ENCODE data around the gene IRF9. TPM values are rescaled to one million over a fixed set of nuclear protein-coding genes. Genes with fewer than 3 reads are reported as not detected.

Gene IRF9
- total and polyA plus RNA-seq, 2 of the 13 experiments (the other 11 are each of a cell fraction or from before 2014, with no cell fraction given): 14.9 to 49.7 TPM

DNA sequence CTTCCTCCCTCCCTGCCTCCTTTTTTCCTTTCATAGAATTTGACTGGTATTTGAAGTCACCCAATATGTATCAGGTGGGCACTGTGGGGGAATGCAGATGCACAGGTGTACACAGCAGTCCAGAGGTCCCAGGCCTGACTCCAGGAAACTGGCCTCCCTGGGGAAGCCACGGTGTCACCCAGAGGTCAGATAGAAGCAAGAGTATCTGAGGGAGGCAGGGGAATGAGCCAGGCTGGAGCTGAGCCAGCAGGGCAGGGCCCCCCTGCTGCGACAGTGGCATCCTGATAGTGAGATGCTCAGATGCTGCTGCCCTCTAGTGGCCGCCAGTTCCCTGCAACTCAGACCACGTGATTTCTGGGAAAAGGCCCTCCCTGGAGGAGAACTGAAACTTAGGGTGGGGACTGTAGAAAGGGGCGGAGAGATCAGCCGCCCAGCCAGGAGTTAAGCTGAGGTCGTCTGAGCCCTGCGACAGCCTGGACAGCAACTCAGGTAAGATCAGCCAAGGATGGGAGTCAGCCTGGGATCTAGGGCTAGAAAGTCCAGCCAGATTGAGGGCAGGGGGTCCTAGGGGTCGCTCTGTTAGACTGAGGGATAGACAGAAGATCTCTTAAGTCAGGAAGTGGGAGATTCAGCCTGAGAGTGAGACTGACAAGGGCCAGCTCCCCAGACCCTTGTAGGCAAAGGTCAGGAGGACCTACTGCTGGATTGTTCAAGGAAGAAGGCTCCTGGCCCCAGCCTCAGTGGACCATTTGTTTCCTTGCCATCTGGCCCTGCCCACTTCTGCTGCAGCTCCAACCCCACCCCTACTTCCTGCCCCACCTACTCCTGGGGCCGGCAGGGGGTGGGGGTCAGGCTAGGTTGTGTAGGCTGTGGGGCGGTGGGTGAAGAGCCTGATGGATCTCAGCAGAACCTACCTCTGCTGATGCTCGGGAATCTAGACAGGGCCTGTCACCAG lies at the start of gene IRF9 (continued):
- TF ChIP-seq, protein P1, sequence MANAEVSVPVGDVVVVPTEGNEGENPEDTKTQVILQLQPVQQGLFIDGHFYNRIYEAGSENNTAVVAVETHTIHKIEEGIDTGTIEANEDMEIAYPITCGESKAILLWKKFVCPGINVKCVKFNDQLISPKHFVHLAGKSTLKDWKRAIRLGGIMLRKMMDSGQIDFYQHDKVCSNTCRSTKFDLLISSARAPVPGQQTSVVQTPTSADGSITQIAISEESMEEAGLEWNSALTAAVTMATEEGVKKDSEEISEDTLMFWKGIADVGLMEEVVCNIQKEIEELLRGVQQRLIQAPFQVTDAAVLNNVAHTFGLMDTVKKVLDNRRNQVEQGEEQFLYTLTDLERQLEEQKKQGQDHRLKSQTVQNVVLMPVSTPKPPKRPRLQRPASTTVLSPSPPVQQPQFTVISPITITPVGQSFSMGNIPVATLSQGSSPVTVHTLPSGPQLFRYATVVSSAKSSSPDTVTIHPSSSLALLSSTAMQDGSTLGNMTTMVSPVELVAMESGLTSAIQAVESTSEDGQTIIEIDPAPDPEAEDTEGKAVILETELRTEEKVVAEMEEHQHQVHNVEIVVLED (CRISPR knock-in tag; IDR thresholded peaks at IDR 0.05; ENCODE audit: borderline replicate concordance): peak; percentile 86
- TF ChIP-seq RFX1 (IDR thresholded peaks at IDR 0.05) (no peak), ZNF572 (CRISPR knock-in tag; IDR thresholded peaks at IDR 0.05) (peak; percentile 53; the same call in 1 of the 2 replicates), MED8 (CRISPR knock-in tag; IDR thresholded peaks at IDR 0.05; ENCODE audit: insufficient replicate concordance) (peak; percentile 25), SKI (IDR thresholded peaks at IDR 0.05; ENCODE audit: partially characterized antibody) (peak; percentile 94), NONO (IDR thresholded peaks at IDR 0.05) (no peak), NONO (CRISPR knock-in tag; conservative IDR thresholded peaks at IDR 0.05) (peak; percentile 100), PHF5A (CRISPR knock-in tag; IDR thresholded peaks at IDR 0.05; ENCODE audit: low read depth, unreplicated experiment) (peak; percentile 100)
- TF ChIP-seq, protein P2, sequence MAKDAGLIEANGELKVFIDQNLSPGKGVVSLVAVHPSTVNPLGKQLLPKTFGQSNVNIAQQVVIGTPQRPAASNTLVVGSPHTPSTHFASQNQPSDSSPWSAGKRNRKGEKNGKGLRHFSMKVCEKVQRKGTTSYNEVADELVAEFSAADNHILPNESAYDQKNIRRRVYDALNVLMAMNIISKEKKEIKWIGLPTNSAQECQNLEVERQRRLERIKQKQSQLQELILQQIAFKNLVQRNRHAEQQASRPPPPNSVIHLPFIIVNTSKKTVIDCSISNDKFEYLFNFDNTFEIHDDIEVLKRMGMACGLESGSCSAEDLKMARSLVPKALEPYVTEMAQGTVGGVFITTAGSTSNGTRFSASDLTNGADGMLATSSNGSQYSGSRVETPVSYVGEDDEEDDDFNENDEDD (CRISPR knock-in tag; IDR thresholded peaks at IDR 0.05; ENCODE audit: borderline replicate concordance): peak; percentile 85; the same call in 1 of the 2 replicates
- TF ChIP-seq, protein P3, sequence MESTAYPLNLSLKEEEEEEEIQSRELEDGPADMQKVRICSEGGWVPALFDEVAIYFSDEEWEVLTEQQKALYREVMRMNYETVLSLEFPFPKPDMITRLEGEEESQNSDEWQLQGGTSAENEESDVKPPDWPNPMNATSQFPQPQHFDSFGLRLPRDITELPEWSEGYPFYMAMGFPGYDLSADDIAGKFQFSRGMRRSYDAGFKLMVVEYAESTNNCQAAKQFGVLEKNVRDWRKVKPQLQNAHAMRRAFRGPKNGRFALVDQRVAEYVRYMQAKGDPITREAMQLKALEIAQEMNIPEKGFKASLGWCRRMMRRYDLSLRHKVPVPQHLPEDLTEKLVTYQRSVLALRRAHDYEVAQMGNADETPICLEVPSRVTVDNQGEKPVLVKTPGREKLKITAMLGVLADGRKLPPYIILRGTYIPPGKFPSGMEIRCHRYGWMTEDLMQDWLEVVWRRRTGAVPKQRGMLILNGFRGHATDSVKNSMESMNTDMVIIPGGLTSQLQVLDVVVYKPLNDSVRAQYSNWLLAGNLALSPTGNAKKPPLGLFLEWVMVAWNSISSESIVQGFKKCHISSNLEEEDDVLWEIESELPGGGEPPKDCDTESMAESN (CRISPR knock-in tag; conservative IDR thresholded peaks at IDR 0.05): peak; percentile 95; the same call in 1 of the 2 replicates

All from HepG2 (cell line).